Neural cell (in vitro differentiated cells): ENCODE results near the gene IFIT3. TPM values are rescaled to one million over a fixed set of nuclear protein-coding genes. Genes with fewer than 3 reads are reported as not detected.

Experiments used
- H2AFZ ChIP-seq: fragments of 200-600, 300-800 bp; sonication (generic), shearing (Covaris generic); 2 replicates; pipeline ENCODE4 v1.6.0; 2014; ENCODE audit warnings: low read depth, mild to moderate bottlenecking, antibody characterized with exemption, low read length, moderate library complexity
- H3F3A ChIP-seq: fragments of 200-600 bp; shearing (Covaris generic); 2 replicates; pipeline ENCODE4 v1.6.1; 2016; ENCODE audit warnings: mild to moderate bottlenecking, moderate library complexity, mixed read lengths, antibody characterized with exemption, low read length; ENCODE audit not compliant: insufficient read depth, poor library complexity, severe bottlenecking
- H3K27ac ChIP-seq: fragments of 200-600, 300-800 bp; sonication (generic), shearing (Covaris generic); 2 replicates; pipeline ENCODE4 v1.5.1; 2014; ENCODE audit warnings: mild to moderate bottlenecking, low read length, moderate library complexity
- H3K27me3 ChIP-seq: fragments of 300-800, 200-600 bp; sonication (generic), shearing (Covaris generic); 2 replicates; pipeline ENCODE4 v1.6.0; 2014; ENCODE audit warnings: mild to moderate bottlenecking, low read depth, low read length, moderate library complexity; ENCODE audit not compliant: insufficient read depth
- H3K36me3 ChIP-seq: fragments of 300-800, 200-600 bp; sonication (generic), shearing (Covaris generic); 2 replicates; pipeline ENCODE4 v1.5.1; 2014; ENCODE audit warnings: mild to moderate bottlenecking, antibody characterized with exemption, low read length, moderate library complexity; ENCODE audit not compliant: insufficient read depth
- H3K4me2 ChIP-seq: fragments of 300-800, 200-600 bp; sonication (generic), shearing (Covaris generic); 2 replicates; pipeline ENCODE4 v1.6.0; 2014; ENCODE audit warnings: mild to moderate bottlenecking, low read length
- H3K4me3 ChIP-seq: fragments of 300-800, 200-600 bp; sonication (generic), shearing (Covaris generic); 2 replicates; pipeline ENCODE4 v1.5.1; 2014; ENCODE audit warnings: mild to moderate bottlenecking, low read length, moderate library complexity
- H3K79me2 ChIP-seq: fragments of 200-600 bp; shearing (Covaris generic); replicated peaks from 2 replicates; pipeline ENCODE4 v1.6.0; 2014; ENCODE audit warnings: mild to moderate bottlenecking, low read length, moderate library complexity; ENCODE audit not compliant: insufficient read depth
- H3K9ac ChIP-seq: fragments of 300-800, 200-600 bp; sonication (generic), shearing (Covaris generic); 2 replicates; pipeline ENCODE4 v1.6.1; 2016; ENCODE audit warnings: mild to moderate bottlenecking, low read length, mixed read lengths
- H3K9me2 ChIP-seq: fragments of 200-600 bp; shearing (Covaris generic); 2 replicates; pipeline ENCODE4 v1.6.1; 2016; ENCODE audit warnings: mild to moderate bottlenecking, low read length, mixed read lengths; ENCODE audit not compliant: insufficient read depth
- H3K9me3 ChIP-seq: fragments of 200-600, 300-800 bp; sonication (generic), shearing (Covaris generic); 2 replicates; pipeline ENCODE4 v1.6.1; 2016; ENCODE audit warnings: mild to moderate bottlenecking, mixed run types, low read length, moderate library complexity, mixed read lengths
- H4K20me1 ChIP-seq: fragments of 200-600 bp; shearing (Covaris generic); 2 replicates; pipeline ENCODE4 v1.6.1; 2016; ENCODE audit warnings: mild to moderate bottlenecking, mixed run types; ENCODE audit not compliant: insufficient read depth
- EP300 ChIP-seq: fragments of 450-650 bp; conservative IDR thresholded peaks from 2 replicates; pipeline ENCODE4 v1.6.1; 2014; ENCODE audit warnings: antibody characterized with exemption, mild to moderate bottlenecking, moderate library complexity; ENCODE audit not compliant: poor library complexity, severe bottlenecking
- EZH2 ChIP-seq: fragments of 200-600, 300-800 bp; shearing (Covaris generic), sonication (generic); IDR thresholded peaks from 2 replicates; pipeline ENCODE4 v1.6.1; 2014; ENCODE audit warnings: antibody characterized with exemption, low read length, borderline replicate concordance, mild to moderate bottlenecking; ENCODE audit not compliant: insufficient read depth, poor library complexity, severe bottlenecking
- MXI1 ChIP-seq: fragments of 450-650 bp; conservative IDR thresholded peaks from 2 replicates; pipeline ENCODE4 v1.6.1; 2014; ENCODE audit warnings: antibody characterized with exemption, mild to moderate bottlenecking; ENCODE audit not compliant: poor library complexity, severe bottlenecking
- POLR2AphosphoS5 ChIP-seq: IDR thresholded peaks from 2 replicates; pipeline ENCODE4 v1.6.1; 2012
- RAD21 ChIP-seq: fragments of 450-650 bp; conservative IDR thresholded peaks from 2 replicates; pipeline ENCODE4 v1.6.1; 2014; ENCODE audit warnings: antibody characterized with exemption, mild to moderate bottlenecking, moderate library complexity
- SMC3 ChIP-seq: fragments of 450-650 bp; conservative IDR thresholded peaks from 2 replicates; pipeline ENCODE4 v1.6.1; 2014; ENCODE audit warnings: antibody characterized with exemption, mild to moderate bottlenecking, moderate library complexity; ENCODE audit not compliant: poor library complexity
- TAF1 ChIP-seq: IDR thresholded peaks from 2 replicates; pipeline ENCODE4 v1.6.1; 2012; ENCODE audit warnings: low read depth
- polyA plus RNA-seq: library from polyadenylated mRNA; depleted of rRNA; stranded (reverse); fragments of >200 nt; gene quantifications from 2 replicates; pipeline ENCODE4 v1.2.3, GENCODE V29; 2014
- TF ChIP-seq, protein P1 (sequence below): IDR thresholded peaks from 2 replicates; pipeline ENCODE4 v1.6.1; 2012; ENCODE audit warnings: borderline replicate concordance
- TF ChIP-seq, protein P2 (sequence below): fragments of 450-650 bp; IDR thresholded peaks from 2 replicates; pipeline ENCODE4 v1.5.1; 2014; ENCODE audit warnings: antibody characterized with exemption, mild to moderate bottlenecking, moderate library complexity; ENCODE audit not compliant: poor library complexity, severe bottlenecking

The IFIT3 gene
- polyA plus RNA-seq, 1 donor from 2014 or later, result 0.24 TPM

DNA sequence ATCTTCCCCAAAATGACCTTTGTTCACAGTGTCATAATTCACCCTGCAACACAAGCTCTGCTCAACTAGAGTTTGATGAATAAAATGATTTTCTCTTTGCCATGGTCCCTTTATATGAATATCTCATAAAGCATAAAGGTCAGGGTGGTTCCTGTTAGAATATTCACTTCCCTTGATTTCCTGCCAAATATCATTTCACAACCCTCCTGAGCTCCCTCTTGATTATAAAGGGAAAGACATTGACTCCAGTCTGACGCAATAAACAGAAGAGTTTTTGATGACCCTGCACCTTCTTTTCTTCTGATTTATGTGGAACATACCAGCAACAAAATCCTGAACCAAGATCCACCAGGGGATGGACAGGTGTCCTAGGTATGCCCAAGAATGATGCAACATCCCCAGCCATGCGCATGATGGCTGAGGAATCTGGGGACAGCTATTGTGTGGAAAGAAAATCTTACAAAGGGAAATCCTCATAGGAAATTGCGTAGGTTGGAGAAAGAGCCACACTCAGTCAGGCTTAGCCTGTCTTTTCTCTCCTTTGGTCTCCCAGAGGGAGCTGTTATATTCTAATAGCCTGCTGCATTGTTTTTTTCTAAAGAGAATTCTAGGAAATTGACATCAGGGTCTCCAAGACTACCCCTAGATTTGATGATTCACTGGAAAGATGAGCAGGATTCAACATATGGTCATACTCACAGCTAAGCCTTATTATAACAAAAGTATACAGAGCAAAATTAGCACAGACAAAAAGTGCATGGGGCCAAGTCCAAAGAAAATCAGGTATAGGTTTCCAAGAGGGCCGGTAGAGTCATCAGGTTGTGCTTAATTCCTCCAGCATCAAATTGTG lies 18.8 kb downstream of the IFIT3 start:
- TF ChIP-seq EP300 (no peak), POLR2AphosphoS5 (no peak), EZH2 (no peak), RAD21 (no peak), MXI1 (no peak), TAF1 (no peak)
- TF ChIP-seq, protein P1, sequence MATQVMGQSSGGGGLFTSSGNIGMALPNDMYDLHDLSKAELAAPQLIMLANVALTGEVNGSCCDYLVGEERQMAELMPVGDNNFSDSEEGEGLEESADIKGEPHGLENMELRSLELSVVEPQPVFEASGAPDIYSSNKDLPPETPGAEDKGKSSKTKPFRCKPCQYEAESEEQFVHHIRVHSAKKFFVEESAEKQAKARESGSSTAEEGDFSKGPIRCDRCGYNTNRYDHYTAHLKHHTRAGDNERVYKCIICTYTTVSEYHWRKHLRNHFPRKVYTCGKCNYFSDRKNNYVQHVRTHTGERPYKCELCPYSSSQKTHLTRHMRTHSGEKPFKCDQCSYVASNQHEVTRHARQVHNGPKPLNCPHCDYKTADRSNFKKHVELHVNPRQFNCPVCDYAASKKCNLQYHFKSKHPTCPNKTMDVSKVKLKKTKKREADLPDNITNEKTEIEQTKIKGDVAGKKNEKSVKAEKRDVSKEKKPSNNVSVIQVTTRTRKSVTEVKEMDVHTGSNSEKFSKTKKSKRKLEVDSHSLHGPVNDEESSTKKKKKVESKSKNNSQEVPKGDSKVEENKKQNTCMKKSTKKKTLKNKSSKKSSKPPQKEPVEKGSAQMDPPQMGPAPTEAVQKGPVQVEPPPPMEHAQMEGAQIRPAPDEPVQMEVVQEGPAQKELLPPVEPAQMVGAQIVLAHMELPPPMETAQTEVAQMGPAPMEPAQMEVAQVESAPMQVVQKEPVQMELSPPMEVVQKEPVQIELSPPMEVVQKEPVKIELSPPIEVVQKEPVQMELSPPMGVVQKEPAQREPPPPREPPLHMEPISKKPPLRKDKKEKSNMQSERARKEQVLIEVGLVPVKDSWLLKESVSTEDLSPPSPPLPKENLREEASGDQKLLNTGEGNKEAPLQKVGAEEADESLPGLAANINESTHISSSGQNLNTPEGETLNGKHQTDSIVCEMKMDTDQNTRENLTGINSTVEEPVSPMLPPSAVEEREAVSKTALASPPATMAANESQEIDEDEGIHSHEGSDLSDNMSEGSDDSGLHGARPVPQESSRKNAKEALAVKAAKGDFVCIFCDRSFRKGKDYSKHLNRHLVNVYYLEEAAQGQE, result no peak
- TF ChIP-seq, protein P2, sequence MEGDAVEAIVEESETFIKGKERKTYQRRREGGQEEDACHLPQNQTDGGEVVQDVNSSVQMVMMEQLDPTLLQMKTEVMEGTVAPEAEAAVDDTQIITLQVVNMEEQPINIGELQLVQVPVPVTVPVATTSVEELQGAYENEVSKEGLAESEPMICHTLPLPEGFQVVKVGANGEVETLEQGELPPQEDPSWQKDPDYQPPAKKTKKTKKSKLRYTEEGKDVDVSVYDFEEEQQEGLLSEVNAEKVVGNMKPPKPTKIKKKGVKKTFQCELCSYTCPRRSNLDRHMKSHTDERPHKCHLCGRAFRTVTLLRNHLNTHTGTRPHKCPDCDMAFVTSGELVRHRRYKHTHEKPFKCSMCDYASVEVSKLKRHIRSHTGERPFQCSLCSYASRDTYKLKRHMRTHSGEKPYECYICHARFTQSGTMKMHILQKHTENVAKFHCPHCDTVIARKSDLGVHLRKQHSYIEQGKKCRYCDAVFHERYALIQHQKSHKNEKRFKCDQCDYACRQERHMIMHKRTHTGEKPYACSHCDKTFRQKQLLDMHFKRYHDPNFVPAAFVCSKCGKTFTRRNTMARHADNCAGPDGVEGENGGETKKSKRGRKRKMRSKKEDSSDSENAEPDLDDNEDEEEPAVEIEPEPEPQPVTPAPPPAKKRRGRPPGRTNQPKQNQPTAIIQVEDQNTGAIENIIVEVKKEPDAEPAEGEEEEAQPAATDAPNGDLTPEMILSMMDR, result no peak
- Histone ChIP-seq H3K27me3 (no peaks in the 10 kb centered on the region), H3K36me3 (no peaks in the 10 kb centered on the region), H3K27ac (no peak overlapping the region), H3K4me3 (no peak overlapping the region), H3K9me3 (no peaks in the 10 kb centered on the region), H3F3A (peaks cover 3% of the 10 kb centered on the region), H3K9me2 (no peaks in the 10 kb centered on the region), H4K20me1 (no peaks in the 10 kb centered on the region), H3K9ac (no peak overlapping the region), H2AFZ (no peak overlapping the region), H3K79me2 (no peaks in the 10 kb centered on the region), H3K4me2 (no peak overlapping the region)

DNA sequence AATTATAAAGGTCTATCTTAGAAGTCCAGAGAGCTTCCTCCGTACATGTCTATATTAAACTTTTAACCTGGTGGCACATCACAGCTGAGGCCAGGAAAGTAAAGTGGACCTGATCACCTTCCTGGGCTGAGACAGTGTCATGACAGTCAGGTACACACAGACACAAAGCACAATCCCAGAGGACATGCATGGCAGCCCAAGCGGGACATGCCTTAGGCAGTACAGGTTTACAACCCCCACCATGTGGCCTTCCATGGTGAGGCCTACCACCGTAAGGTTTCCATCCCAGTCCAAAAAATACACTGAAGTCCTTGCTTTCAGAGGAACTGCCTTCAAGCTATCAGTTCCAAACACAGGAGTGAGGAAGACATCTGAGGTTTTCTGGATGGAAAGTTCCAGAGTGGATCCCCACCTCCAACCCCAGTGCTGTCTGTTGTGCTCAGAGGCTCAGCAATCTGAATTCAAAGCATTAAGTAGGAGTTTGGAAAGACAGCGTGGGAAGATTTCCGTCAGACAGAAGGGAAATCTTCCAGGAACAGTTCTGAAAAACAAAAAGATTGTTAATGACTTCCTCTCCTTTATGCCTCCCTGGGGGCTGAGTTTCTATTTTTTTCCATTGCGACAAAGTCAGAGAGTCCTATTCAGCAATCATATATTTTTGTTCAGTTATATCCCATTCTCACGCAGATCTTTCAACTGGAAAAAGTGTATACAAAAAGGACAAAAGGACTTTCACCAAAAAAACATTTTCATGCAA lies 20.1 kb downstream of the IFIT3 start:
- TF ChIP-seq SMC3, result no peak
- TF ChIP-seq, protein P1, result no peak
- TF ChIP-seq, protein P2, result no peak
- TF ChIP-seq EZH2, result no peak
- TF ChIP-seq RAD21, result no peak
- TF ChIP-seq MXI1, result no peak
- no peak for TF ChIP-seq EP300
- no peak for TF ChIP-seq POLR2AphosphoS5
- TF ChIP-seq TAF1, result no peak
- Histone ChIP-seq H2AFZ (no peak overlapping the region), H3K4me2 (no peak overlapping the region), H3K9me3 (no peaks in the 10 kb centered on the region), H3F3A (peaks cover 3% of the 10 kb centered on the region), H3K36me3 (no peaks in the 10 kb centered on the region), H3K79me2 (no peaks in the 10 kb centered on the region), H4K20me1 (no peaks in the 10 kb centered on the region), H3K27ac (no peak overlapping the region), H3K27me3 (no peaks in the 10 kb centered on the region), H3K9ac (no peak overlapping the region), H3K4me3 (no peak overlapping the region), H3K9me2 (no peaks in the 10 kb centered on the region)
